HEK293 (cell line): ENCODE results near the gene LAMA5.

Experiments used
- CTCF ChIA-PET: fragments of 350-600 bp; formaldehyde crosslinking; extraction: SDS; loops from one replicate; lab custom pipeline; 2021; ENCODE audit warnings: antibody characterized with exemption; lab: Yijun Ruan, JAX
- POLR2A ChIA-PET: fragments of 300-600 bp; formaldehyde crosslinking; extraction: SDS; loops from one replicate; lab custom pipeline; 2020; ENCODE audit warnings: antibody characterized with exemption, inconsistent platforms; lab: Yijun Ruan, JAX
- H3K27ac ChIP-seq: fragments of 200-500 bp; sonication (Bioruptor generic); 2 replicates; pipeline ENCODE4 v1.5.1; 2014; ENCODE audit warnings: low read depth, low read length, control low read depth, inconsistent platforms; ENCODE audit errors: extremely low read depth
- H3K36me3 ChIP-seq, 2 experiments: fragments of 200-500 bp in 1 of 2; sonication (Bioruptor generic) in 1 of 2; 1 replicate in 1 of 2; 2 replicates in 1 of 2; pipeline ENCODE4 v1.5.1; 2014 to 2017; ENCODE audit warnings: inconsistent platforms in 2 of 2, low read length in 2 of 2; ENCODE audit not compliant: control insufficient read depth in 2 of 2, insufficient read depth in 1 of 2
- H3K4me1 ChIP-seq: fragments of 200-500 bp; sonication (Bioruptor generic); 2 replicates; pipeline ENCODE4 v1.5.1; 2014; ENCODE audit warnings: mild to moderate bottlenecking, low read length, inconsistent platforms; ENCODE audit not compliant: control insufficient read depth, insufficient read depth
- H3K4me3 ChIP-seq: 2 replicates; pipeline ENCODE4 v1.5.1; 2011; ENCODE audit warnings: low read depth, mild to moderate bottlenecking, control low read depth, low read length, moderate library complexity
- H3K9me3 ChIP-seq: fragments of 200-500 bp; sonication (Bioruptor generic); 2 replicates; pipeline ENCODE4 v1.5.1; 2014; ENCODE audit warnings: low read depth, low read length, inconsistent platforms; ENCODE audit not compliant: control insufficient read depth, insufficient read depth
- CTCF ChIP-seq: fragments of 450-650 bp; formaldehyde crosslinking; IDR thresholded peaks from 2 replicates; pipeline ENCODE4 v1.5.1; 2016; ENCODE audit warnings: missing biosample characterization, missing genetic modification characterization
- EGR2 ChIP-seq: fragments of 450-650 bp; formaldehyde crosslinking; IDR thresholded peaks from 2 replicates; pipeline ENCODE4 v1.5.1; 2016; ENCODE audit warnings: low read depth, missing biosample characterization, missing genetic modification characterization
- INSM2 ChIP-seq: fragments of 450-650 bp; formaldehyde crosslinking; IDR thresholded peaks from 2 replicates; pipeline ENCODE4 v1.5.1; 2016; ENCODE audit warnings: missing biosample characterization, missing genetic modification characterization
- KLF17 ChIP-seq: fragments of 450-650 bp; formaldehyde crosslinking; IDR thresholded peaks from 2 replicates; pipeline ENCODE4 v1.5.1; 2016; ENCODE audit warnings: missing biosample characterization, missing genetic modification characterization
- MEIS1 ChIP-seq: sonication (generic); formaldehyde crosslinking; IDR thresholded peaks from 2 replicates; pipeline ENCODE4 v1.8.1; 2022; ENCODE audit warnings: missing genetic modification reagents, mild to moderate bottlenecking, borderline replicate concordance
- MYNN ChIP-seq: fragments of 450-650 bp; formaldehyde crosslinking; IDR thresholded peaks from 2 replicates; pipeline ENCODE4 v1.5.1; 2016; ENCODE audit warnings: missing biosample characterization, missing genetic modification characterization, borderline replicate concordance
- MZF1 ChIP-seq: fragments of 450-650 bp; formaldehyde crosslinking; IDR thresholded peaks from 2 replicates; pipeline ENCODE4 v1.5.1; 2017; ENCODE audit warnings: missing biosample characterization, missing genetic modification characterization, borderline replicate concordance
- SETDB1 ChIP-seq: IDR thresholded peaks from one replicate; pipeline ENCODE4 v1.6.1; 2017; ENCODE audit warnings: mild to moderate bottlenecking, low read length, moderate library complexity, mixed read lengths; ENCODE audit not compliant: insufficient read length
- ZNF16 ChIP-seq: fragments of 450-650 bp; formaldehyde crosslinking; IDR thresholded peaks from 2 replicates; pipeline ENCODE4 v1.5.1; 2016; ENCODE audit warnings: low read depth, missing biosample characterization, missing genetic modification characterization
- ZNF248 ChIP-seq: fragments of 450-650 bp; formaldehyde crosslinking; IDR thresholded peaks from 2 replicates; pipeline ENCODE4 v1.5.1; 2017; ENCODE audit warnings: missing biosample characterization, missing genetic modification characterization
- ZNF280D ChIP-seq: fragments of 450-650 bp; formaldehyde crosslinking; IDR thresholded peaks from 2 replicates; pipeline ENCODE4 v1.5.1; 2016; ENCODE audit warnings: missing biosample characterization, missing genetic modification characterization
- ZNF394 ChIP-seq: fragments of 450-650 bp; formaldehyde crosslinking; IDR thresholded peaks from 2 replicates; pipeline ENCODE4 v1.5.1; 2016; ENCODE audit warnings: missing biosample characterization, missing genetic modification characterization, mild to moderate bottlenecking, moderate library complexity, borderline replicate concordance
- ZNF48 ChIP-seq: fragments of 450-650 bp; formaldehyde crosslinking; IDR thresholded peaks from 2 replicates; pipeline ENCODE4 v1.5.1; 2016; ENCODE audit warnings: missing biosample characterization, missing genetic modification characterization
- ZNF514 ChIP-seq: fragments of 450-650 bp; formaldehyde crosslinking; IDR thresholded peaks from 2 replicates; pipeline ENCODE4 v1.5.1; 2016; ENCODE audit warnings: missing biosample characterization, missing genetic modification characterization
- ZNF596 ChIP-seq: fragments of 450-650 bp; IDR thresholded peaks from 2 replicates; pipeline ENCODE4 v1.5.0; 2018; ENCODE audit warnings: missing biosample characterization, mild to moderate bottlenecking, missing genetic modification characterization, moderate library complexity
- ZNF621 ChIP-seq: fragments of 450-650 bp; formaldehyde crosslinking; IDR thresholded peaks from 2 replicates; pipeline ENCODE4 v1.5.1; 2017; ENCODE audit warnings: missing biosample characterization, missing genetic modification characterization
- ZNF670 ChIP-seq: fragments of 450-650 bp; formaldehyde crosslinking; IDR thresholded peaks from 2 replicates; pipeline ENCODE4 v1.5.1; 2016; ENCODE audit warnings: missing biosample characterization, missing genetic modification characterization, low read depth
- TF ChIP-seq, protein P1 (sequence below): fragments of 450-650 bp; formaldehyde crosslinking; IDR thresholded peaks from 2 replicates; pipeline ENCODE4 v1.5.1; 2016; ENCODE audit warnings: missing biosample characterization, missing genetic modification characterization
- TF ChIP-seq, protein P2 (sequence below): fragments of 450-650 bp; formaldehyde crosslinking; IDR thresholded peaks from 2 replicates; pipeline ENCODE4 v1.5.1; 2017; ENCODE audit warnings: missing biosample characterization, missing genetic modification characterization
- TF ChIP-seq, protein P3 (sequence below): fragments of 450-650 bp; formaldehyde crosslinking; IDR thresholded peaks from 2 replicates; pipeline ENCODE4 v1.5.1; 2016; ENCODE audit warnings: missing biosample characterization, missing genetic modification characterization

The LAMA5 gene

GRCh38 chr20:62297449-62298227, 69.5 kb downstream of the LAMA5 start:
- no peak for TF ChIP-seq ZNF514 (tag by site-specific recombination)
- TF ChIP-seq, protein P1, sequence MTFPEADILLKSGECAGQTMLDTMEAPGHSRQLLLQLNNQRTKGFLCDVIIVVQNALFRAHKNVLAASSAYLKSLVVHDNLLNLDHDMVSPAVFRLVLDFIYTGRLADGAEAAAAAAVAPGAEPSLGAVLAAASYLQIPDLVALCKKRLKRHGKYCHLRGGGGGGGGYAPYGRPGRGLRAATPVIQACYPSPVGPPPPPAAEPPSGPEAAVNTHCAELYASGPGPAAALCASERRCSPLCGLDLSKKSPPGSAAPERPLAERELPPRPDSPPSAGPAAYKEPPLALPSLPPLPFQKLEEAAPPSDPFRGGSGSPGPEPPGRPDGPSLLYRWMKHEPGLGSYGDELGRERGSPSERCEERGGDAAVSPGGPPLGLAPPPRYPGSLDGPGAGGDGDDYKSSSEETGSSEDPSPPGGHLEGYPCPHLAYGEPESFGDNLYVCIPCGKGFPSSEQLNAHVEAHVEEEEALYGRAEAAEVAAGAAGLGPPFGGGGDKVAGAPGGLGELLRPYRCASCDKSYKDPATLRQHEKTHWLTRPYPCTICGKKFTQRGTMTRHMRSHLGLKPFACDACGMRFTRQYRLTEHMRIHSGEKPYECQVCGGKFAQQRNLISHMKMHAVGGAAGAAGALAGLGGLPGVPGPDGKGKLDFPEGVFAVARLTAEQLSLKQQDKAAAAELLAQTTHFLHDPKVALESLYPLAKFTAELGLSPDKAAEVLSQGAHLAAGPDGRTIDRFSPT (tag by site-specific recombination) = no peak
- no peak for TF ChIP-seq ZNF48 (tag by site-specific recombination)
- TF ChIP-seq, protein P2, sequence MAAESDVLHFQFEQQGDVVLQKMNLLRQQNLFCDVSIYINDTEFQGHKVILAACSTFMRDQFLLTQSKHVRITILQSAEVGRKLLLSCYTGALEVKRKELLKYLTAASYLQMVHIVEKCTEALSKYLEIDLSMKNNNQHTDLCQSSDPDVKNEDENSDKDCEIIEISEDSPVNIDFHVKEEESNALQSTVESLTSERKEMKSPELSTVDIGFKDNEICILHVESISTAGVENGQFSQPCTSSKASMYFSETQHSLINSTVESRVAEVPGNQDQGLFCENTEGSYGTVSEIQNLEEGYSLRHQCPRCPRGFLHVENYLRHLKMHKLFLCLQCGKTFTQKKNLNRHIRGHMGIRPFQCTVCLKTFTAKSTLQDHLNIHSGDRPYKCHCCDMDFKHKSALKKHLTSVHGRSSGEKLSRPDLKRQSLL = no peak
- TF ChIP-seq ZNF670 = no peak
- TF ChIP-seq INSM2 (tag by site-specific recombination) = no peak
- TF ChIP-seq KLF17 (tag by site-specific recombination) = no peak
- TF ChIP-seq ZNF394 (tag by site-specific recombination) = no peak
- no peak for TF ChIP-seq ZNF280D (tag by site-specific recombination)
- TF ChIP-seq ZNF596 = no peak
- ChIA-PET CTCF (interaction anchor here (1.6 kb wide), 1 partner anchor 85 kb away, joined by 4 read pairs; no protein-coding TSS in a partner anchor), POLR2A (no interaction called here)
- Histone ChIP-seq H3K9me3 (no peaks in the 10 kb centered on the region), H3K4me1 (no peaks in the 10 kb centered on the region), H3K4me3 (no peak overlapping the region), H3K27ac (no peak overlapping the region), H3K36me3 (peaks cover 0 to 59% of the 10 kb centered on the region in 2 experiments; a peak in 2 of 3 replicates)

GRCh38 chr20:62296724-62297448, 70.2 kb downstream of the LAMA5 start:
- POLR2A ChIA-PET = no interaction called here
- no peaks in the 10 kb centered on the region for H3K9me3 ChIP-seq
- H3K4me3 ChIP-seq = no peak overlapping the region
- H3K4me1 ChIP-seq = no peaks in the 10 kb centered on the region
- CTCF ChIA-PET = interaction anchor here (1.6 kb wide), 1 partner anchor 86 kb away, joined by 4 read pairs; no protein-coding TSS in a partner anchor
- peaks cover 0 to 64% of the 10 kb centered on the region in 2 experiments; a peak in 2 of 3 replicates for H3K36me3 ChIP-seq
- no peak overlapping the region for H3K27ac ChIP-seq
- TF ChIP-seq MEIS1 (CRISPR knock-in tag) (no peak), ZNF621 (tag by site-specific recombination) (no peak), MZF1 (tag by site-specific recombination) (no peak), SETDB1 (no peak), MYNN (no peak), ZNF514 (tag by site-specific recombination) (no peak), EGR2 (tag by site-specific recombination) (no peak), ZNF248 (no peak), ZNF16 (tag by site-specific recombination) (no peak), CTCF (tag by site-specific recombination) (no peak)
- TF ChIP-seq, protein P3, sequence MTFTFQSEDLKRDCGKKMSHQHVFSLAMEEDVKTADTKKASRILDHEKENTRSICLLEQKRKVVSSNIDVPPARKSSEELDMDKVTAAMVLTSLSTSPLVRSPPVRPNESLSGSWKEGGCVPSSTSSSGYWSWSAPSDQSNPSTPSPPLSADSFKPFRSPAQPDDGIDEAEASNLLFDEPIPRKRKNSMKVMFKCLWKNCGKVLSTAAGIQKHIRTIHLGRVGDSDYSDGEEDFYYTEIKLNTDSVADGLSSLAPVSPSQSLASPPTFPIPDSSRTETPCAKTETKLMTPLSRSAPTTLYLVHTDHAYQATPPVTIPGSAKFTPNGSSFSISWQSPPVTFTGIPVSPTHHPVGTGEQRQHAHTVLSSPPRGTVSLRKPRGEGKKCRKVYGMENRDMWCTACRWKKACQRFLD = no peak
